ENCODE measurements around the gene CSF1. TPM values are rescaled to one million over a fixed set of nuclear protein-coding genes. Genes with fewer than 3 reads are reported as not detected.

CSF1 gene
- total RNA-seq, 1 donor from 2014 or later, result 4.6 TPM

Other genes starting within 250 kb of the CSF1 start
- 17.7 TPM for gene GSTM2, start 242.8 kb upstream of the CSF1 start, total RNA-seq
- not detected for gene GSTM1, start 223.0 kb upstream of the CSF1 start, total RNA-seq
- 0.36 TPM for gene GSTM5, start 198.6 kb upstream of the CSF1 start, total RNA-seq
- 19.4 TPM for gene GSTM3, start 169.8 kb upstream of the CSF1 start, total RNA-seq
- gene EPS8L3, start 146.9 kb upstream of the CSF1 start, total RNA-seq, result not detected
- gene AHCYL1, start 73.9 kb downstream of the CSF1 start, total RNA-seq, result 54.7 TPM
- 20.8 TPM for gene STRIP1, start 123.8 kb downstream of the CSF1 start, total RNA-seq
- not detected for gene ALX3, start 159.8 kb downstream of the CSF1 start, total RNA-seq
- not detected for gene UBL4B, start 201.6 kb downstream of the CSF1 start, total RNA-seq
- gene SLC6A17, start 239.6 kb downstream of the CSF1 start, total RNA-seq, result 0.28 TPM